Uterus (tissue), 4 donors: Measurements from ENCODE around the gene IGFBPL1. TPM values are rescaled to one million over a fixed set of nuclear protein-coding genes. Genes with fewer than 3 reads are reported as not detected.
A peak's percentile ranks its signal among the peaks of the same experiment; 100 is the strongest.

Experiments
- DNase-seq, 2 donors: peaks; one replicate each; pipeline ENCODE4 v3.0.0-alpha.2; 2019 to 2020
- H3K27ac ChIP-seq, 2 donors: fragments of 200-600 bp; sonication (generic); 1 replicate in 1 of 2; 2 replicates in 1 of 2; pipeline ENCODE4 v1.5.1; 2016 to 2018
- H3K27me3 ChIP-seq, 2 donors: fragments of 200-600 bp; sonication (generic); one replicate each; pipeline ENCODE4 v1.5.1; 2018 to 2019; ENCODE audit warnings: control low read depth in 1 of 2
- H3K36me3 ChIP-seq, 2 donors: fragments of 200-600 bp; sonication (generic); one replicate each; pipeline ENCODE4 v1.5.1; 2019; ENCODE audit warnings: control low read depth in 1 of 2
- H3K4me1 ChIP-seq, 2 donors: fragments of 200-600 bp; sonication (generic); one replicate each; pipeline ENCODE4 v1.5.1; 2018 to 2019; ENCODE audit warnings: control low read depth in 1 of 2
- H3K4me3 ChIP-seq, 2 donors: fragments of 200-600 bp; sonication (generic); 1 replicate in 1 of 2; 2 replicates in 1 of 2; pipeline ENCODE4 v1.5.1; 2018 to 2019; ENCODE audit warnings: mild to moderate bottlenecking in 1 of 2
- H3K9me3 ChIP-seq, 2 donors: fragments of 200-600 bp; sonication (generic); one replicate each; pipeline ENCODE4 v1.5.1; 2019; ENCODE audit warnings: control low read depth in 1 of 2
- POLR2A ChIP-seq, 2 donors: fragments of 450-650 bp; IDR thresholded peaks; one replicate each; pipeline ENCODE4 v1.6.1; 2016; ENCODE audit warnings: antibody characterized with exemption in 2 of 2, mild to moderate bottlenecking in 1 of 2, moderate library complexity in 1 of 2
- intact Hi-C: fragments of 100-400 bp; cut with DNase I; formaldehyde crosslinking; loops from one replicate; pipeline ENCODE4 v1.15.1; 2023; ENCODE audit warnings: low total_unique reads
- total RNA-seq, 4 donors: library from RNA; depleted of rRNA in 3 of 4; stranded (reverse); fragments of >200 nt in 3 of 4; gene quantifications; one replicate each; pipeline versions ENCODE4 v1.1.0 to v1.2.4, GENCODE V29; 2014 to 2023
- TF ChIP-seq, protein P1 (sequence below), 4 experiments: fragments of 200-600 bp in 2 of 4; fragments of 450-650 bp in 2 of 4; sonication (generic) in 2 of 4; IDR thresholded peaks; one replicate each; pipeline ENCODE4 v1.5.1; 2016 to 2019; ENCODE audit warnings: antibody characterized with exemption in 4 of 4, mild to moderate bottlenecking in 2 of 4, moderate library complexity in 1 of 4
- donor health status: DM: yes; HTN: yes; CAD: no.

The IGFBPL1 gene
- total RNA-seq, 4 donors from 2014 or later = 0.55 to 1.3 TPM; not detected in 2

DNA sequence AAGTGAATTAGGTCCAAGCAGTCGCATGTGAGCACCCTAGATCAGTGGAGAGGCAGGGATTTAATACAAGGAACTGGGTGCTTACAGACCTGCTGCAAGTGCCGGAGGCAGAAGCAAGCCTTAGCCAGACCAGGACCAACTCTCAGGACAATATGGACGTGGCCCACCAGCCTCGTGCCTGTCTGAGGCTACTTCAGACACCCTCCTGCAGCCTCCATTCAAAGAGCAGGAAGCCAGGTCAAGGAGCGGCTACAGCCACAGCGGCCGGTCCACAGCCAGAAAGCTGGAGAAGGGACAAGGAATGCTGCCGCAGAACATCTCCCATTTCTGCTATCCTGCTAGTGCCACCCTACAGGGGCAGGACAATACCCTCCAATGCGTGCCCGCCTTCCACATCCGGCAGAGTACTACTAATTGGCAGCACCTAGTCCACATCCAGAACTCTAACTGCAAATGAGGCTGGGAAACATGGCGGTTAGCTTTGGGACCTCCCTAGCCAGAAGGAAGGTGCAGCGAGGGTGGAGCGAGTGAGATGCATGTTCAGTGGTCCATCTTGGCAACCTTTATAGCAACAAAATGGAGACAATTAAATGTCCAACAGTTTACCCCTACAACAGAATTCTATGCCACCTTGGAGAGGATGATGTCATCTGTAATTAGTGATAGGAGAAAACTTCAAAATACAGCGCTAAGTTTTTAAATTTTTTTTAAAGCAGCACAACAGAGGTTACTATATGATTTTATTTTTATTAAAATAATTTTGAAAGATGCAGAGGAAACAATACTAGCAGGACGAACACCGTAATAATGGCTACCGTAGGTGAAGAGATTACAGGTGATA lies 32.8 kb downstream of the IGFBPL1 start:
- DNase-seq = no peak
- intact Hi-C loops = no loop called here
- H3K9me3 ChIP-seq = no peaks in the 10 kb centered on the region
- peak overlapping the region in 1 of 2 donors; percentile 89 for H3K4me3 ChIP-seq
- H3K36me3 ChIP-seq = no peaks in the 10 kb centered on the region
- no peaks in the 10 kb centered on the region for H3K27me3 ChIP-seq
- peaks cover 4 to 16% of the 10 kb centered on the region in 2 donors for H3K4me1 ChIP-seq
- peak overlapping the region; percentile 90 to 96 for H3K27ac ChIP-seq
- TF ChIP-seq, protein P1, sequence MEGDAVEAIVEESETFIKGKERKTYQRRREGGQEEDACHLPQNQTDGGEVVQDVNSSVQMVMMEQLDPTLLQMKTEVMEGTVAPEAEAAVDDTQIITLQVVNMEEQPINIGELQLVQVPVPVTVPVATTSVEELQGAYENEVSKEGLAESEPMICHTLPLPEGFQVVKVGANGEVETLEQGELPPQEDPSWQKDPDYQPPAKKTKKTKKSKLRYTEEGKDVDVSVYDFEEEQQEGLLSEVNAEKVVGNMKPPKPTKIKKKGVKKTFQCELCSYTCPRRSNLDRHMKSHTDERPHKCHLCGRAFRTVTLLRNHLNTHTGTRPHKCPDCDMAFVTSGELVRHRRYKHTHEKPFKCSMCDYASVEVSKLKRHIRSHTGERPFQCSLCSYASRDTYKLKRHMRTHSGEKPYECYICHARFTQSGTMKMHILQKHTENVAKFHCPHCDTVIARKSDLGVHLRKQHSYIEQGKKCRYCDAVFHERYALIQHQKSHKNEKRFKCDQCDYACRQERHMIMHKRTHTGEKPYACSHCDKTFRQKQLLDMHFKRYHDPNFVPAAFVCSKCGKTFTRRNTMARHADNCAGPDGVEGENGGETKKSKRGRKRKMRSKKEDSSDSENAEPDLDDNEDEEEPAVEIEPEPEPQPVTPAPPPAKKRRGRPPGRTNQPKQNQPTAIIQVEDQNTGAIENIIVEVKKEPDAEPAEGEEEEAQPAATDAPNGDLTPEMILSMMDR (IDR thresholded peaks at IDR 0.05) = no peak
- no peak for TF ChIP-seq POLR2A (IDR thresholded peaks at IDR 0.05)

DNA sequence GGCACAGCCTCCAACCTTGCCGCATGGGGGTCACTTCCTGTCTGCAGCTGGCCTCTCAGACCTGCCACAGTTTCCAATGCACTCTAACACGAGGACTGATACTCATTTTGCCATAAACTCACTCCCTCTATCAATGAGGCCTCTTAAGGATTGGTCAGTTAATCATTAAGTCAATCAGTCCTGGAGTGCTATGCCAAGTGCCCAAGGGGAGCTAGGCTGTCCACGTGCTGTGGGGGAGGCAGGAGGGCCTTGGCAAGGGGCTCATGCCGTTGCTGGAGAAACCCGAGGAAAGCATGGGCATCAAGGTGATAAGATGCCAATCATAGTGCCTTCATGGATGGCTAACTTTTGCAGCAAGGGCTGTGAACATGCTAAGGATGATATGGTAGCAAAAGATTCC lies 33.4 kb downstream of the IGFBPL1 start:
- no peak for DNase-seq
- Histone ChIP-seq H3K36me3 (no peaks in the 10 kb centered on the region), H3K27ac (peak overlapping the region; percentile 90 to 96), H3K27me3 (no peaks in the 10 kb centered on the region), H3K9me3 (no peaks in the 10 kb centered on the region), H3K4me3 (no peak overlapping the region), H3K4me1 (peaks cover 4 to 16% of the 10 kb centered on the region in 2 donors)
- TF ChIP-seq POLR2A (IDR thresholded peaks at IDR 0.05) = no peak
- TF ChIP-seq, protein P1 (IDR thresholded peaks at IDR 0.05) = no peak
- intact Hi-C loops = no loop called here

DNA sequence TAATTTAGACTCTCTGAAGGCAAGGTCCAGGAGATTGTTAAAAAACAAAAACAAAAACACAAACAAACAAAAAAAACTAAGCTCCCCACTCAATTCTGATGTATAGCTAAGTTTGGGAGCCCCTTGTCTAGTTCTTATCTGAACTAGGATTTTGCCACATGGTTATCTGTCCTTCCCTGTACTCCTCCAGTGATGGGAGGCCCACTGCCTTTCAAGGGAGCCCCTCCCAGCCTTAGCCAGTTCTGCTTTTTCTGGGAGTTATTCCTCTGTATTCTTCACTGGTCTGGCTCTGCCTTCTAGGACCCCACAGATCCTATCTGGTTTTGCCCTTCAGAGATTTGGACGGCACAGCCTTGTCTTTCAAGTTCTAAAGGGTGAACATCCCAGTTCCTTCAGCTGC lies 33.8 kb downstream of the IGFBPL1 start:
- TF ChIP-seq, protein P1 (IDR thresholded peaks at IDR 0.05) = no peak
- no peak for TF ChIP-seq POLR2A (IDR thresholded peaks at IDR 0.05)
- no peaks in the 10 kb centered on the region for H3K9me3 ChIP-seq
- H3K27me3 ChIP-seq = no peaks in the 10 kb centered on the region
- H3K4me1 ChIP-seq = peaks cover 4 to 16% of the 10 kb centered on the region in 2 donors
- peak overlapping the region; percentile 90 to 96 for H3K27ac ChIP-seq
- no peak for DNase-seq
- intact Hi-C loops = no loop called here
- H3K36me3 ChIP-seq = no peaks in the 10 kb centered on the region
- H3K4me3 ChIP-seq = no peak overlapping the region

DNA sequence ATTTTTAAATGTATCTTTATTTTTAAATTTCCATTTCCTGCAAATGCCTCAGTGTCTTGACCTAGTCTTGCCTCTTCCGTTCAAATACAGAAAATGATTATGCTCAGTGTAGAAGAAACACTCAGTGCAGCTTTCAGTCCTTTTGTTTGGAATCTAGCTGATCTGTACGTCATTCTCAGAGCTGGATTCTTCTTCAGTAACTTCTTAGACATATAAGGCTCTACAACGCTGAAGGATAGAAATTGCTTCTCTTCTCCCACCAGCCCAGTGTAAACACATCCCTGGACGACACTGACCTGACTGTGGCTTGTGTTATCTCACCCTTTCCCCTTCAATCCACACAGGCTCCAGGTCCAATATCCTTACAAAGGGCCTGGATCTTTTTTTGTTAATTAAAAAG lies 34.9 kb downstream of the IGFBPL1 start:
- H3K36me3 ChIP-seq = no peaks in the 10 kb centered on the region
- H3K27ac ChIP-seq = peak overlapping the region; percentile 90 to 96
- H3K4me1 ChIP-seq = peaks cover 4 to 16% of the 10 kb centered on the region in 2 donors
- DNase-seq = peak in 1 of 2 donors; percentile 48
- intact Hi-C loops = no loop called here
- no peak overlapping the region for H3K4me3 ChIP-seq
- H3K27me3 ChIP-seq = no peaks in the 10 kb centered on the region
- TF ChIP-seq, protein P1 (IDR thresholded peaks at IDR 0.05) = no peak
- TF ChIP-seq POLR2A (IDR thresholded peaks at IDR 0.05) = peak in 1 of 2 donors; percentile 6
- no peaks in the 10 kb centered on the region for H3K9me3 ChIP-seq
